Activated CD4-positive, alpha-beta T cell treated with anti-CD3 and anti-CD28 coated beads for 36 hours (primary cell): Measurements from ENCODE around the gene KRTAP12-4. TPM values are rescaled to one million over a fixed set of nuclear protein-coding genes. Genes with fewer than 3 reads are reported as not detected.
"Not testable (repeated sequence)": the region's sequence is repeated elsewhere in the genome, so short reads cannot be mapped to it uniquely, and the experiment has no call there.

Experiments
- ATAC-seq: fragments of 200-7000 bp; cut with Tn5 transposase; one replicate; pipeline ENCODE4 v1.10.0; 2021; ENCODE audit warnings: mild to moderate bottlenecking, moderate library complexity
- CTCF ChIA-PET: fragments of 350-600 bp; sonication (Branson Sonifier 250); formaldehyde crosslinking; loops from one replicate; lab custom pipeline; 2021; ENCODE audit warnings: antibody characterized with exemption; lab: Charles Lee
- POLR2A ChIA-PET: fragments of 350-600 bp; sonication (Branson Sonifier 250); formaldehyde crosslinking; loops from one replicate; lab custom pipeline; 2021; ENCODE audit warnings: antibody characterized with exemption, inconsistent platforms; lab: Charles Lee
- DNase-seq: peaks from one replicate; pipeline ENCODE4 v3.0.0-alpha.2; 2020
- H3K27ac Mint-ChIP-seq: one replicate; pipeline ENCODE4 v1.8.0; 2021; ENCODE audit warnings: mixed read lengths
- H3K27me3 Mint-ChIP-seq: one replicate; pipeline ENCODE4 v1.8.0; 2021; ENCODE audit warnings: mixed read lengths
- H3K36me3 Mint-ChIP-seq: one replicate; pipeline ENCODE4 v1.8.0; 2021; ENCODE audit warnings: low read depth, mixed read lengths
- H3K4me1 Mint-ChIP-seq: one replicate; pipeline ENCODE4 v1.8.0; 2021; ENCODE audit warnings: mixed read lengths
- H3K4me3 Mint-ChIP-seq: one replicate; pipeline ENCODE4 v1.8.0; 2021; ENCODE audit warnings: mild to moderate bottlenecking, moderate library complexity, mixed read lengths
- H3K9me3 Mint-ChIP-seq: one replicate; pipeline ENCODE4 v1.8.0; 2021; ENCODE audit warnings: low read depth, mixed read lengths
- intact Hi-C, 2 experiments: fragments of 100-400 bp; cut with DNase I in 1 of 2; cut with micrococcal nuclease in 1 of 2; formaldehyde crosslinking; loops; one replicate each; pipeline versions ENCODE4 v1.14.2 to v1.15.1; 2022 to 2024; cut with DNase I, micrococcal nuclease
- total RNA-seq, 2 experiments: library from RNA; stranded (reverse); gene quantifications; one replicate each; pipeline ENCODE4 v1.2.3, GENCODE V29; 2021

Gene KRTAP12-4
- total RNA-seq, 2 experiments from 2014 or later = not detected

- Mint-ChIP-seq H3K4me1 (peaks cover 26% of the 10 kb centered on the region), H3K9me3 (peaks cover 21% of the 10 kb centered on the region), H3K27me3 (no peaks in the 10 kb centered on the region), H3K4me3 (no peak overlapping the region), H3K27ac (no peak overlapping the region), H3K36me3 (peaks cover 8% of the 10 kb centered on the region)
- no peak for ATAC-seq
- POLR2A ChIA-PET = no interaction called here
- CTCF ChIA-PET = no interaction called here
- no peak for DNase-seq
- intact Hi-C loops = no loop called here
Measured at GRCh38 chr21:44613386-44614155, 40.9 kb downstream of the KRTAP12-4 start.

- CTCF ChIA-PET = no interaction called here
- H3K36me3 Mint-ChIP-seq = peaks cover 8% of the 10 kb centered on the region
Measured at GRCh38 chr21:44612669-44613229, 41.7 kb downstream of the KRTAP12-4 start.

GRCh38 chr21:44612029-44612486, 42.4 kb downstream of the KRTAP12-4 start, which contains the start of gene KRTAP10-8:
Gene KRTAP10-8, plus strand, starts transcription at chr21:44612079. Its CDS starts 22 bp downstream, at chr21:44612101.
- Mint-ChIP-seq H3K27ac (no peak within 1 kb of the TSS), H3K4me3 (no peak within 1 kb of the TSS), H3K9me3 (peaks cover 18% of the 10 kb centered on the region), H3K36me3 (peaks cover 8% of the 10 kb centered on the region), H3K27me3 (no peaks in the 10 kb centered on the region), H3K4me1 (peaks cover 11% of the 10 kb centered on the region)
- POLR2A ChIA-PET = no interaction called here
- CTCF ChIA-PET = no interaction called here
- ATAC-seq (no peak), DNase-seq (no peak)
- intact Hi-C loops = no loop called here

More at GRCh38 chr21:44612669-44613229, 41.7 kb downstream of the KRTAP12-4 start:
- ATAC-seq (no peak), DNase-seq (no peak)
- H3K27me3 Mint-ChIP-seq = no peaks in the 10 kb centered on the region
- H3K4me3 Mint-ChIP-seq = no peak overlapping the region
- H3K9me3 Mint-ChIP-seq = peaks cover 18% of the 10 kb centered on the region
- no peak overlapping the region for H3K27ac Mint-ChIP-seq
- intact Hi-C loops = no loop called here
- POLR2A ChIA-PET = no interaction called here
- peaks cover 17% of the 10 kb centered on the region for H3K4me1 Mint-ChIP-seq

- intact Hi-C loops = no loop called here
- CTCF ChIA-PET = no interaction called here
- POLR2A ChIA-PET = no interaction called here
- ATAC-seq = no peak
- Mint-ChIP-seq H3K4me3 (no peak overlapping the region), H3K27me3 (no peaks in the 10 kb centered on the region), H3K4me1 (peaks cover 6% of the 10 kb centered on the region), H3K27ac (no peak overlapping the region), H3K9me3 (peaks cover 18% of the 10 kb centered on the region), H3K36me3 (peaks cover 8% of the 10 kb centered on the region)
- DNase-seq = no peak
Measured at GRCh38 chr21:44611551-44611950, 42.9 kb downstream of the KRTAP12-4 start.

- H3K4me1 Mint-ChIP-seq, H3K27me3 Mint-ChIP-seq, POLR2A ChIA-PET, ATAC-seq, H3K36me3 Mint-ChIP-seq, H3K4me3 Mint-ChIP-seq, DNase-seq, H3K27ac Mint-ChIP-seq, intact Hi-C loops: not testable (repeated sequence)
- peaks cover 18% of the 10 kb centered on the region for H3K9me3 Mint-ChIP-seq
- CTCF ChIA-PET = interaction anchor here (0.5 to 0.9 kb wide), 2 partner anchors 16 to 36 kb away, joined by 3 read pairs; no protein-coding TSS in a partner anchor
Measured at GRCh38 chr21:44610157-44610843, 44.2 kb downstream of the KRTAP12-4 start.

- POLR2A ChIA-PET = no interaction called here
- Mint-ChIP-seq H3K36me3 (peaks cover 8% of the 10 kb centered on the region), H3K4me3 (no peak overlapping the region), H3K4me1 (no peaks in the 10 kb centered on the region), H3K27me3 (peaks cover 4% of the 10 kb centered on the region), H3K9me3 (peaks cover 18% of the 10 kb centered on the region), H3K27ac (no peak overlapping the region)
- intact Hi-C loops = no loop called here
- DNase-seq = no peak
- no peak for ATAC-seq
- CTCF ChIA-PET = interaction anchor here (0.9 to 1.0 kb wide), 2 partner anchors 10 to 14 kb away, joined by 3 read pairs; no protein-coding TSS in a partner anchor
Measured at GRCh38 chr21:44609193-44609592, 45.3 kb downstream of the KRTAP12-4 start.

- Mint-ChIP-seq H3K27ac (no peak overlapping the region), H3K36me3 (peaks cover 8% of the 10 kb centered on the region), H3K4me1 (no peaks in the 10 kb centered on the region), H3K4me3 (no peak overlapping the region), H3K9me3 (peaks cover 17% of the 10 kb centered on the region), H3K27me3 (peaks cover 4% of the 10 kb centered on the region)
- intact Hi-C loops = no loop called here
- CTCF ChIA-PET = interaction anchor here (0.8 kb wide), 1 partner anchor 186 kb away, joined by 3 read pairs; no protein-coding TSS in a partner anchor
- ATAC-seq (no peak), DNase-seq (no peak)
- POLR2A ChIA-PET = no interaction called here
Measured at GRCh38 chr21:44606495-44606894, 48.0 kb downstream of the KRTAP12-4 start.

Other genes starting within 250 kb of the KRTAP12-4 start
- gene LRRC3, start 199.1 kb downstream of the KRTAP12-4 start, total RNA-seq = 1 to 10 TPM; 2.7 to 2.9 TPM
- not detected for gene KRTAP10-1, start 114.5 kb downstream of the KRTAP12-4 start, total RNA-seq
- gene KRTAP10-2, start 103.2 kb downstream of the KRTAP12-4 start, total RNA-seq = not detected
- not detected for gene KRTAP10-3, start 95.9 kb downstream of the KRTAP12-4 start, total RNA-seq
- gene KRTAP10-4, start 80.9 kb downstream of the KRTAP12-4 start, total RNA-seq = not detected
- gene KRTAP10-5, start 74.1 kb downstream of the KRTAP12-4 start, total RNA-seq = not detected
- not detected for gene KRTAP10-6, start 62.2 kb downstream of the KRTAP12-4 start, total RNA-seq
- not detected for gene KRTAP10-7, start 54.1 kb downstream of the KRTAP12-4 start, total RNA-seq
- gene KRTAP10-8, start 42.6 kb downstream of the KRTAP12-4 start, total RNA-seq = not detected
- gene KRTAP10-9, start 27.6 kb downstream of the KRTAP12-4 start, total RNA-seq = not detected
- gene KRTAP10-10, start 17.3 kb downstream of the KRTAP12-4 start, total RNA-seq = not detected
- gene KRTAP10-11, start 8.2 kb downstream of the KRTAP12-4 start, total RNA-seq = not detected
- not detected for gene KRTAP12-3, start 3.3 kb upstream of the KRTAP12-4 start, total RNA-seq
- gene KRTAP12-2, start 12.3 kb upstream of the KRTAP12-4 start, total RNA-seq = not detected
- not detected for gene KRTAP12-1, start 27.5 kb upstream of the KRTAP12-4 start, total RNA-seq
- not detected for gene KRTAP10-12, start 42.5 kb upstream of the KRTAP12-4 start, total RNA-seq
- not detected for gene TSPEAR, start 56.9 kb upstream of the KRTAP12-4 start, total RNA-seq
- 100 to 1,000 TPM; 103 to 121 TPM for gene UBE2G2, start 147.2 kb upstream of the KRTAP12-4 start, total RNA-seq
- 10 to 100 TPM; 83.4 to 84.9 TPM for gene SUMO3, start 163.4 kb upstream of the KRTAP12-4 start, total RNA-seq
- gene PTTG1IP, start 219.0 kb upstream of the KRTAP12-4 start, total RNA-seq = 10 to 100 TPM; 34.8 to 44.3 TPM